ENCODE results near the gene TRIM10.

TRIM10 gene, protein sequence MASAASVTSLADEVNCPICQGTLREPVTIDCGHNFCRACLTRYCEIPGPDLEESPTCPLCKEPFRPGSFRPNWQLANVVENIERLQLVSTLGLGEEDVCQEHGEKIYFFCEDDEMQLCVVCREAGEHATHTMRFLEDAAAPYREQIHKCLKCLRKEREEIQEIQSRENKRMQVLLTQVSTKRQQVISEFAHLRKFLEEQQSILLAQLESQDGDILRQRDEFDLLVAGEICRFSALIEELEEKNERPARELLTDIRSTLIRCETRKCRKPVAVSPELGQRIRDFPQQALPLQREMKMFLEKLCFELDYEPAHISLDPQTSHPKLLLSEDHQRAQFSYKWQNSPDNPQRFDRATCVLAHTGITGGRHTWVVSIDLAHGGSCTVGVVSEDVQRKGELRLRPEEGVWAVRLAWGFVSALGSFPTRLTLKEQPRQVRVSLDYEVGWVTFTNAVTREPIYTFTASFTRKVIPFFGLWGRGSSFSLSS

DNA sequence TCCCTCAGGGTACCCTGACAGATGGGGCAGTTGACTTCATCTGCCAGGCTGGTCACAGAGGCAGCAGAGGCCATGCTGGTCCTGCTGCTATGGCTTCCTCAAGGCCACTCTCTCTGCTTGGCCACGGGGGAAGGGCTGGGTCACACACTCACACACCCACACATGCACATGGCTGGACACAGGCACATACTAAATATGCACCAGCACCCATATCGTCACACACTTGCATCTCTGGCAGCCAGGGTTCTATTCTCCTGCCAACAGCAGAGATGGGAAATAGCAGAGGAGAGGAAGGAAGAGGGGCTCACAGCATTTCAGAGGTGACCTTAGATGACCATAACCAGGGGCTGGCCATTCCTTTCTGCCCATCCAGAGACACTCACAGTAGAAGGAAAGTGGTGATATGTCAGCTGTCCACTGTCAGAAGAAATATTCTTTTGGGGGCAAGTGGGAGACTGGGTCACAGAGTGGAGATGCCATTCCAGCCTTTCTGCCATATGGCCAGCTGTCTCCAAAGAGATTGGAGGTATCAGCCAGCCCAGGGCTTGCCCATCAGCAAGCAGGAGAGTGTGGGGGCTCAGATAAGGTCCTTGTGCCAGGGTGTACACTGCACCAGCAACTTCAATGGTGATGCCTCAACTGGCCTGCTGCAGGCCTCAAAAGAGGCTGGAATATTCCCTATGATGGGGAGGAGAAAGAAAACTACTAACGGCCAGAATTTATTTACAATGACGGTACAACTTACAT, at the start of gene TRIM10:
Gene TRIM10, minus strand, starts transcription at position 427 of the 747 bp plus-strand sequence. Its CDS starts 353 bp downstream, at position 74.
- no peak for DNase-seq (ENCODE audit: low read depth)

DNA sequence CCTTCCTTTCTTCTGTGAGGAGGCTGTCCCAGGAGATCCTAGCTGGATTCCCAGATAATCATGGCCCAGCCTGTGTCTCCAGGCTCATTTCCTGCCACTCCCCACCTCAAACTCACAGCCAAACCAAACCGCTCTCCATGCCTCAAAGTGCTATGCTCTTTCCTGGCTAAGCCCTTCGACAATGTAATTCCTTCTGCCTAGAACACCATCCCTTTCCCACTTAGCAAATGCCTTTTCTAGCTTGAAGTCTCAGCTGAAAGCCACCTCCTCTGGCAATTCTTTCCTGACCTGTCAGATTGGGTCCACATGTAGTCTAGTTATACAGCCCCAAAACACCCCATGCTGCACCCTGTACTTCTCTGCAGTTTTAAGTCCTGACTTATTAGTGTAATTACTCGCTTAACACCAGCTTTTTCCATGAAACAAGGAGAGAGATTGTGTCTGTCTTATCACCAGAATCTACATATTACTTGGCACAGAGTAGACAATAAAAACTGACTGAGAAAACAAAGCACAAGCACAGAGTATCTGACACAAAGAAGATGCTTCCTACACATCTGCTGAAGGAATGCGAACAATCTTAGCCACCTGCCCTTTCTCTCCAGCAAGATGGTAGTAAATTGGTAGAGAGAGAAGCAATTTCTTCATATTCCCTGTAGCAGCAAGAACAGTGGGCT, 46.7 kb upstream of the TRIM10 start:
- DNase-seq (ENCODE audit: low read depth), result no peak

DNA sequence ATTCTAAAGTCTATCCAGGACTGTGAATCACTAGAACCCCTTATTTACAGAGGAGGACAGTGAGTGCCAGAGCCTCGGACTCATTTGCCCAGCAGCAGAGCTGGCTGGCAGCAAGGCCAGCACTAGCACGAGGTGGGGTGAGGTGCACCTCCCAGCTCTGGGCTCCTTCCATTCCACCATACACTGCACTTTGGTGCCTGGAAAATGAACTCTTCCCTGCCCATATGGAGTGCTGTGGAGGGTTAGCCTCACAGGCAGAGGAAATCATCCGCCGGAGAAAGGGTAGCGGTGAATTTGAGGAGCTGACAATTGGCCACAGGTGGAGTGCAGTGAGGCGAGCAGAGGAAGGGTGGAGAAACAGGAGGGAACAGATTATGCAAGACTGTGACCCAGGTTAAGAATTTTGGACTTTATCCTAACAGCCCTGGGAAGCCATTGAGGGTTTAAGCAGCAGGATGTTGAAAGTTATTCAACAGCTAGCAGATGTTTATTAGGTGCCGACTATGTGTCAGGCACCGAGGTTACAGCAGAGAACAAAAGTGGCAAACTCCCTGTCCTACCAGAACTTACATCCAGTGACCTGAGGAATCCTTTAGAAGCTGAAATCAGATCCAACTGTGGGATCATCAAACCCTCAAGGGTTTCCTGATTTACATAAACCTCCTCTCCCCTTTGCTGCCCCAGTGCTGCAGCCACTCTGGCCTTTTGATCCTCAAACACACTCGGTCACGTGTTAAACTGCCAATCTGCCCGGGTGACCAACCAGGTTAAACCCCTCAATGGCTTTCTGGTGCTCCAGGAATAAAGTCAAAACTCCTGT, 46.0 kb upstream of the TRIM10 start:
- no peak for DNase-seq (ENCODE audit: low read depth)

DNA sequence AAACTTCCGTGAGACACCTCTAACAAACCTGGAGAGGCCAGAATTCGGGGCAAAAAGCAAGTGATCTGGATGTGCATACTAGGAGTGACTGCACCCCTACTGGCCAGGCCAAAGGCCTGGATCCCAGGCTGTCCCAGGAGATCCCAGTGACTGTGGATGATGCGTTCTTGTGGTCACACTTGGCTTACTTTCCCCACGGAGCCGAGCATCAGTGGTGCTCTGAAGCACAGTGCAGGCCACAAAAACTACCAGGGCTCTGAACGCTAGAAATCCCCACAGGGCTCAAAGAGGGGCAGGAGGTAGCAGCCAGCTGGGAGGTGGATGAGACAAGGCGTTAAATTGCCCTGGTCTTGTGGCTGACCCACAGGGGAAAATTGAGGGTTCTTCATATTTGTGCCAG, 45.1 kb upstream of the TRIM10 start:
- no peak for DNase-seq (ENCODE audit: low read depth)

DNA sequence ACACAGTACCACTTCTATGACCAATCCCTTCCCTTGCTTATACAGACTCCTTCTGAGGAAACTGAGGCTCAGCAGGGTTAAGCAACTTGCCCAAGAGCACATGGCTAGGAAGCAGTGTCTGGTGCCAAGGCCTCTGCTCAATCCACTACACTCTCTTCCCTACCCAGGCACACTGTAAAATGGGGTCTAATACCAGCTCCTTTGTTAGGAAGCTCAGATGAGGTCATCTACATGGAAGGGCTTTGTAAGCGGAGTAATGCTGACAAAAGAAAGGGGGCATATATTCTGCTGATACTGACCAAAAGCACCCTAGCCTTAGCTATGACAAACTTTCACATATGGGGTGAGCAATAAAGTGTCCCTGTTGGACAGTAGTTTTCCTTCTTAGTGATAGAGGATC, 43.1 kb upstream of the TRIM10 start:
- DNase-seq (ENCODE audit: low read depth), result no peak

DNA sequence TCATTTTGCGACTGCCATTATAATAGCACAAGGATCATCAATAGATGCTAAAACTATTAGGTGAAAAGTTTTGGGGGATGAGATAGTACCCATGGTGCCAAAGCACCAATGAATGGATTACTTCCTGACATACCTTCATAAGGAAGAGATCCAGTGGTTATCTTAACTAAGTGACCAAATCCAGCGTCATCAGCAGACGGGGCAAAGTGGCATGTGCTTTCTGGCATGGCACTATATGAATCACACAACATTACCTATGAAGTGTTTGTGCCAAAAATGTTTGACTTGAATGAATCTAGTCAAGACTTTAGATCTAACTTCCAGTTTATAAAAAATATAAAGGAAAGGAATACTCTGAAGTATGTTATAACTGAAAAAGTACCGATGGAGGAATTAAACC, 41.4 kb upstream of the TRIM10 start:
- DNase-seq (ENCODE audit: low read depth), result no peak

DNA sequence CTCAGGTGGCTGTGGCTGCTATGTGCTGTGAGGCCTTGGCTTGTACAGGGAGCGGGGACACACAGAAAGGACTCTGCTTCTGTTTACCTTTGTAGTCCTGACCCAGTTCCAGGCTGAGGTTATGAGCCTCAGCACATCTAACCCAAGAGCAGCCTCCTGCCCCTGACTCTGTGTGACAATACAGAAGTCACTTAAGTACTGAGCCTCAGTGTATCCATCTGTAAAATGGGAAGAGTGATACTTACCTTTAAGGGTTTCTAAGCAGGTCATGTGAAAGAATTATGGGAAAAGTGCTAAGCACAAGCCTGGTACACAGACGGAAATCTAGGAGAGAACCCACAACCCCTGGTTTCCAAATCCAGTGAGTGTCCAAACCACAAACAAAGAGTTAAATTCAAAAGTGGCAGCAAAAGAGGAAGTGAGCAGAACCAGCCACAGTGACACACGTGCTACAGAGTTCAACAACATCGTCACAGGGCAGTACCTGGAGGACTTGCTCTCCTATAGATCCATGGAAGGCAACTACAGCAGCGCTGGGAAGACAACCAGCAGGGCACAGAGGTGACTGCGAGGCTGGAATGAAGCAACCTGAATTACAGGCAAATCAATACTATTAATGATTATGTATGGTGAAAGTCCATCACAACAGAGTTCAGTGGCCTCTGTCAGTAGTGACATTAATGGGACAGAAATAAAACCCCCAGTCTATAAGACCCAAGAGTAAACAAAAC, 39.7 kb upstream of the TRIM10 start:
- no peak for DNase-seq (ENCODE audit: low read depth)

DNA sequence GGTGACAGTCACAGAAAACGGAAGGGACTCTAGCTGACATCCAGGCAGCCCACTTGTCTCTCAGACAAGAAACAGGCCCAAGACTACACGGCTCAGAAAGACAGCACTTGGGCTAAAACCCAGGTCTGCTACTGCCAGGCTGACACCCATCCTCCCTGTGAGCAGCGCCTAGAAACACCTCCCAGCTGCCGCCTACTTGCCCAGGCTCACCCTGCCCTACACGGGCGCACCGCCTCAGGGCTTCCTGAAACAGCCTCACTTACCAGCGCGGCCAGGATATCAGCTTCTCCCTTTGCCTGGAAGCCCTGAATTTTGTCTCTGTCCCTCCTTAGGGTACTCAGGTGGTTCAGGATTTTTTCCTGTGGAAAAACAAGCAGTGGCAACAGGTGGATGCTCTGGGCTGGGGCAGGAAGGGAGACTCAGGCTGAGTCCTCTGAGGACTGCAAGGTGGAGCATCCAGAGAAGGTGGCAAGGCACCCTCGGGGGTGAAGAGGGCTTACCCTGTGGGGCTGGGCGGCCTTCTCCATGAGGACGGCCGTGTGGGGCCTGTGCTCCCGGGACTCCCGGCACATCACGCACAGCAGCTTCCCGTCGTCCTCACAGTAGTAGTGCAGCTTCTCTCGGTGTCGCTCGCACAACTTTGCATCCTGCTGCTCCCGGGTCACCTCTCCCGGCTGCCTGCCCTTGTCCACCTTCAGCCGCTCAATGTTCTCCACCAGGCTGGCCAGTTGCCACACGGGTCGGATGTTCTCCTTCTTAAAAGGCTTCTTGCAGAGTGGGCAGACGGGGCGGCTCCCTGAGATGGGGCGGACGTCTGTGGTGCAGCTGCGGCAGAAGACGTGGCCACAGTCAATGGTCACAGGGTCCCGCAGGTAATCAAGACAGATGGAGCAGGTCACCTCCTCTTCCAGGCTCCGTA, 37.4 kb upstream of the TRIM10 start:
- no peak for DNase-seq (ENCODE audit: low read depth)

DNA sequence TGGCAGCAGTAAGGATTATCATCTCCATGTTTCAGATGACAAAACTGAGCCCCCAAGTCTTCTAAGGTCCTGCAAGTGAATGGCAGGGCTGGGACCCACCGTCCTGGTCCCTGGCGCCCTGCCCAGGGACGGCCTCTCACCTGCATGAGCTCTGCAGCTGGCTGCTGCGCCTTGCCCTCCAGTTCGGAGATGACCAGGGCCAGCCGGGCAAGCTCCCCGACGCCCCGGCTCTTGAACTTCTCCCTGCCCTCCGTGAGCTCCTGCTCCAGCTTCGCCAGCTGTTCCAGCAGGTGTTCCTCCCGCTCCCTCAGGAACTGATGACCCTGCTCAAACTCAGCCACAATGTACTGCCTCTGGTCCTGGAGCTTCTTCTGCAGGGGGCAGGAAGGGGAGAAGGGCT, 35.4 kb upstream of the TRIM10 start:
- no peak for DNase-seq (ENCODE audit: low read depth)

DNA sequence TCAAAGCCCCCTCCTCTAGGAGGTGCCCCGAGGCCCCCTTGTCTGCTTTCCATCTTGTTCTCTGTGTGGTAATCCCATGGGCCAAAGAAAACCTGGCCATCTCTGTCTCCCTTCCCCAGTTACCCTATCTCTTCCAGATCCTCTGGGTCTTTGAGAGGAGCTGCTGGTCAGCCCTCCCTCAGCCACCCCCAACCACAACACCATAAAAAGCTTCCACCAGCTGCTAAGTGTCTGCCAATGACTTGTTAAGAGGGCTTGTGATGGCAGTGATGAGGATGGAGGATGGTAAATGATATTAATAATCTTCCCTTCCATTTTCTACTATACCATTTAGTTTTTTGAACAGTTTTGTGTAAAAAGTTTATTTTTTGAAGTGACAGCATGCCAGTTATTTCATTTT, 34.9 kb upstream of the TRIM10 start:
- DNase-seq (ENCODE audit: low read depth), result no peak

DNA sequence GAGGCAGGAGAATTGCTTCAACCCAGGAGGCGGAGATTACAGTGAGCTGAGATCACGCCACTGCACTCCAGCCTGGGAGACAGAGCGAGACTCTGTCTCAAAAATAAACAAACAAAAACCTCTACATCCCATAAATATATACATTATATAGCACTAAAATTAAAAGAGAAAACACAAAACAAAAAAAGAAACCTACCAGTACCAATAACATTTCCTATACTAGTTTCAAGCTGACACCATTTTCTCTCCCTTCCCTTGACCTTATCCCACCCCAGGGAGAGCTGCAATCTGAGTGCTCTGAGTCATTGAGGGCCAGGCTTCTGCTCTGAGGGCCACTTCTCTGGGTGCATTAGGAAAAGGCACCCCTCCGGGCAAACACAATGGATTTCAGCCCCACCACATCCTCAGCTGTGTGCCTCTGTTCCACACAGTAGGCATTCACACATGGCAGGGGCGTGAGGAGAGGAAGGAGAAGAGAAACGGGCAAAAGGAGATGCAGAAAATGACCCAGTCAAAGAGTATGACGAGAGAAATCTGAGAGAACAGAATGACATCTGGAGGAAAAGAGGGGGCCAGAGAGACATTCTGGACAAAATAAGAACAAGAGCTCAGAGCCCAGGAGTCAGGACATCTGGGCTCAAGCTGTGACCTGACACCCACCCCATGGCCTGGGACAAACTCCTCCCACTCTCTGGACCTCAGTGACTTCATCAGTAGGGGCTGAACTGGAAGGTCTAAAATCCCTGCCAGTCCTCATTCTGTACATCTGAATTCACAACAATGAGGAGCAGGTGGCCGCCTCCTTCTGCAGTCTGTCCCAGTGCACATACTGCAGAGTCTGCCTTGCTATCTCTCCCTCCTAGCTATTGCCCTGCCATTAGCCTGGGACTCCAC, 34.0 kb upstream of the TRIM10 start:
- DNase-seq (ENCODE audit: low read depth), result no peak

DNA sequence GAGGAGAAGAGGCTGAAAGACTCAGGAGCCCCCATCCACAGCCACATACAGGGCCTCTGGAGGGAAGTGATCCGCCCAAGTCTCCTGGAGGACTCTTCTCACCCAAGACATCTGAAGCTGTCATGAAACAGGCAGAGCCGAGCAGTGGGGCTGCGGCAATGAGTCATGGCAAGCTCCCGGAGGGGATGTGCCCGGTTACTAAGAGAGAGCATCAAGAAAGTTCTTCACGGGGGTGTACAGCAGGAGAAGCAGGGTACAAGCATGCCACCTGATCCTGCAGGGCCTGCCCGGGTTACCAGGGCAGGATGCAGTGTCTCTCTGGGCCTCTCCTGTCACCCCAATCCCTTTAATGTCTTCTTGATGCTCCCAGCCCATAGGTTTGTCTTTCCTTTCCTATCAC, 31.1 kb upstream of the TRIM10 start:
- no peak for DNase-seq (ENCODE audit: low read depth)

DNA sequence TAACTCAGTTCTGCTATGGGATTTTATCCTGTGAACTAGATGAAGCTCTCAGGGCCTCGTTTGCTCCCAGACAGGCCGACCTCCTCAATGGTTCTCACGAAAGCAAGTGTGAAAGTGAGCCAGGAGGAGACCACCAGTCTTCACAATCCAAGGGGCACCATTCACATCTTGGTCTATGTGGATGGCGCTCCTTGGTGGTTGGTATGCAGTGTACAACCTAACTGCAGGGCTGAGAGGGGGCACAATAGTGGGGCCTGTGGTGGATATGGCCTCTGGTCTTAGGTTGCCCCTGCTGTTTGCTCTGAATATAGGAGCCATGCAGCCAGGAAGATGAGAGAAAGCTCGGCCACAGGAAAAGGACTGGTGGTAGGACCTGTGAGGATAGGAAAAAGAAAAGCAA, 27.5 kb upstream of the TRIM10 start:
- DNase-seq (ENCODE audit: low read depth), result no peak

DNA sequence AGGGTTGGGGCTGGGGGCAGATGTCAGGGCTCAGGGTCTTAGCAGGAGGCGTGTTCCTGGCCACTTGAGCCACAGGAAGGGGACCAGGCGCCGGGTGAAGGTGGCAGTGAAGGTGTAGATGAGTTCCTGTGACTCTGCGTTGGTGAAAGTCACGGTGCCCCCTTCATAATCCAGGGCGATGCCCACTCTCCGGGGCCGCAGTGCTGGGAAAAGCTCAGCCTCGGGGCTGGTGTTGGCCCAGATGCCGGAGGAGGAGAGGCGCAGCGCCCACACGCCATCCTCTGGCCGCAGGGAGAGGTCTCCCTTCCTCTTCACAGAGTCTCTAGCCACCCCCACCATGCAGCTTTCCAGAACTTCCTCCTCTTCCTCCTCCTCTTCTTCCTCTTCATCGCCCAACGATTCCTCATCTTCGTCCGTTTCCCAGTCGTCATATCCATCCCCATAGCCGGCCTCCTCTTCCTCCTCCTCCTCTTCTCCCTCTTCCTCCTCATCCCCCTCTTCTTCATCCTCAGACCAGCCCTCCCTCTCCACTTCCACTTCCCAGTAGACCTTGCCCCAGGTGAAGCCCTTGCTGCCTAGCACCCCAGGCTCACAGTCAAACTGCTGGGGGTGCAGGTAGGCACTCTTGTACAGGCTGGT, 25.0 kb upstream of the TRIM10 start:
- no peak for DNase-seq (ENCODE audit: low read depth)

DNA sequence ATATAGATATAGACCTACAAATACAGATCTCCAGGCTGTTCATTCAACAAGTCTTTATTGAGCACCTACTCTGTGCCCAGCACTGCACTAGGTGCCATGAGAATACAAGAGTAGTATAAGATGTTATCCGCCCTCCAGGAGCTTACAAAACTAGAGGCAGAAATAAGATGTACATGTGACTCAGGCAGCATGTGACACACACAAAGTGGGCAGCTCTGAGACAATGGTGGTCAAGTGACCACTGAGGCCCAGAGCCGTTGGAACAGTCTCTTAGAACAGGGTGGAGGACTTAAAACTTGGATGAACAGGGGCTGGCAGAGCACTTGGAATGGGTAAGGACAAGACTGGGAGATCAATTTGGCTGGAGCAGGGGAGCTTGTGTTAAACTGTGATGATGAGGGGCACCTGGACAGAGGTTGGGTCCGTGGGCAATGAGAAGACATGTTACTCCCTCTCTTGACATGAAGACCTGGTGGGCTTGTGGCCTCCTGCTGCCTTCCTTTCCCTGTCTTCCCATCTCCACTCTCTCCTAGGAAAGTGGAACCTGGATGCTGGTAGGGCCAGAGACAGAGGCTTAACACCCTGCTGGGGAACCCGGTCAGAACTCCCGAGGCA, 23.5 kb upstream of the TRIM10 start:
- no peak for DNase-seq (ENCODE audit: low read depth)

DNA sequence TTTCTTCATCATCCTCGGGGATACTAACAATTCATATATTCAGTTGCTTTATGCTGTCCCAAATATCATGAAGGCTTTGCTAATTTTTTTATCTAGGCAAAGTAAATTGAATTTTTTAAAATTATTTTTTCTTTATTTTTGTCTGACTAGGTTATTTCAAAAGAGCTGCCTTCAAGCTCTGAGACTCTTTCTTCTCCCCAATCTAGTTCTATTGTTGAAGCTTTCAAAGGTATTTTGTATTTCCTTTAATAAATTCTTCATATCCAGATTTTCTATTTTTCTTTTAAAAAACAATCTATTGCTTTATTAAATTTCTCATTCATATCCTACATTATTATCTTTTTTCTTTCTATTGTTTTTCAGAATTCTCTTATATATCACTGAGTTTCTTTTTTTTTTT, 19.1 kb upstream of the TRIM10 start:
- DNase-seq (ENCODE audit: low read depth), result no peak

DNA sequence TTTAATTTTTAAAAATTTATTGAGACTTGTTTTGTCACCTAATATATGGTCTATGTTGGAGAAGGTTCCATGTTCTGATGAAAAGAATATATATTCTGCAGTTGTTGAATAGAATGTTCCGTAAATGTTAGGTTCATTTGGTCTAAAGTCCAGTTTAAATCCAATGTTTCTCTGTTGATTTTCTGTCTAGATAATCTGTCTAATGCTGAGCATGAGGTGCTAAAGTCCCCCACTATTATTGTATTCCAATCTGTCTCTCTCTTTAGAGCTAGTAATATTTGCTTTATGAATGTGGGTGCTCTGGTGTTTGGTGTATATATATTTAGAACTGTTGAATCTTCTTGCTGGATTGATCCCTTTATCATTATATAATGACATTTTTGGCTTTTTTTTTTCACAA, 17.8 kb upstream of the TRIM10 start:
- no peak for DNase-seq (ENCODE audit: low read depth)

DNA sequence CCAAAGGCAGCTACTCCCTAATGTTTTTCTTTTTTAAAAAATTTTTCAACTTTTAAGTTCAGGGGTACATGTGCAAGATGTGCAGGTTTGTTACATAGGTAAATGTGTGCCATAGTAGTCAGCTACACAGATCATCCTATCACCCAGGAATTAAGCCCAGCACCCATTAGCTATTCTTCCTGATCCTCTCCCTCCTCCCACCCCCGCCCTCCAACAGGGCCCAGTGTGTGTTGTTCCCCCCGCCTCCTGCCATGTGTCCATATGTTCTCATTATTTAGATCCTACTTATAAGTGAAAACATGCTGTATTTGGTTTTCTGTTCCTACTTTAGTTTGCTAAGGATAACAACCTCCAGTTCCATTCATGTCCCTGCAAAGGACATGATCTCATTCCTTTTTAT, 14.8 kb upstream of the TRIM10 start:
- DNase-seq (ENCODE audit: low read depth), result no peak

Data from activated T-cell treated with anti-CD3 and anti-CD28 coated beads for 48 hours (primary cell).